ENCODE measurements around the gene MYO5A.

DNA sequence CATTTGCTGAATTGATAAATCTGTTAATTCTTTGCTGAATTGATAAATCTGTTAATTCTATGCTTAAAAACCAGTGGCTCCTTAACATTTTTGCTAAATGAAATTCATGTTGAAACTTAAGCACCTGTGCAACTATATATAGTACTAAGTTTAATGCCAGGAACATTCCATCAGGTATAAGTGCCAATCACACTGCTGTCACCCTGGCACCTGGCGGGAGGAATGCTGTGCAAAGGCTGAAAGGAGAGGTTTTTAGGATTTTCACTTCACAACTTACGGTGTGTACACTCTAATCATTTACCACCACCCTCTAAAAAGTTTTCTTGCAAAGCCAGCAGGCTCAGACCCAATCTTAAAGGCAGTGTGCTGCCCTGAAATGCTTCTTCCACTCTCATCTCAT, 199.5 kb downstream of the MYO5A start:
- TF ChIP-seq, protein P1, sequence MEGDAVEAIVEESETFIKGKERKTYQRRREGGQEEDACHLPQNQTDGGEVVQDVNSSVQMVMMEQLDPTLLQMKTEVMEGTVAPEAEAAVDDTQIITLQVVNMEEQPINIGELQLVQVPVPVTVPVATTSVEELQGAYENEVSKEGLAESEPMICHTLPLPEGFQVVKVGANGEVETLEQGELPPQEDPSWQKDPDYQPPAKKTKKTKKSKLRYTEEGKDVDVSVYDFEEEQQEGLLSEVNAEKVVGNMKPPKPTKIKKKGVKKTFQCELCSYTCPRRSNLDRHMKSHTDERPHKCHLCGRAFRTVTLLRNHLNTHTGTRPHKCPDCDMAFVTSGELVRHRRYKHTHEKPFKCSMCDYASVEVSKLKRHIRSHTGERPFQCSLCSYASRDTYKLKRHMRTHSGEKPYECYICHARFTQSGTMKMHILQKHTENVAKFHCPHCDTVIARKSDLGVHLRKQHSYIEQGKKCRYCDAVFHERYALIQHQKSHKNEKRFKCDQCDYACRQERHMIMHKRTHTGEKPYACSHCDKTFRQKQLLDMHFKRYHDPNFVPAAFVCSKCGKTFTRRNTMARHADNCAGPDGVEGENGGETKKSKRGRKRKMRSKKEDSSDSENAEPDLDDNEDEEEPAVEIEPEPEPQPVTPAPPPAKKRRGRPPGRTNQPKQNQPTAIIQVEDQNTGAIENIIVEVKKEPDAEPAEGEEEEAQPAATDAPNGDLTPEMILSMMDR (optimal IDR thresholded peaks at IDR 0.05 in 1 of 3, IDR thresholded peaks at IDR 0.05 in 1 of 3, conservative IDR thresholded peaks at IDR 0.05 in 1 of 3; ENCODE audit: extremely low read depth in 1 of 3, insufficient read depth in 2 of 3, low read length in 3 of 3) = no peak
- TF ChIP-seq EZH2 (IDR thresholded peaks at IDR 0.05; ENCODE audit: low read length) = no peak
